ENCODE results near the gene RARA. TPM values are rescaled to one million over a fixed set of nuclear protein-coding genes. Genes with fewer than 3 reads are reported as not detected.

RARA gene
- total RNA-seq, 2 donors from 2014 or later = 43.7 to 61.9 TPM

DNA sequence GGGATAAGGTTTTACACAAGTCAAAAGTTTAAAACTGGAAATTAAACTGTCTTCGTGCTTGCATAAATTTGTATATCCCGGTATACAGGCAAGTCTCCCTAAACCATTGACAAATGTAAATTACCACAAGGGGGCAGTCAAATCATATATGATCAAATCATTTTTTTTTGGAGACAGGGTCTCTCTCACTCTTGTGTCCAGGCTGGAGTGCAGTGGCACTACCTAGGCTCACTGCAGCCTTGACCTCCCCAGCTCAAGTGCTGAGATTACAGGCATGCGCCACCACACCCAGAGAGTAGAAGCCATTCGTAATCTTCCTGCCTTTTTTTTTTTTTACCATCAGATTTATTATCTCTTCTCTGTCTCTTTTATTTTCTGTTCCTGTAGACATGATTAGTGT is 90.2 kb downstream of the RARA start:
- Mint-ChIP-seq H3K27me3 (no peaks in the 10 kb centered on the region), H3K4me1 (peaks cover 5% of the 10 kb centered on the region), H3K9me3 (no peaks in the 10 kb centered on the region), H3K27ac (no peak overlapping the region), H3K36me3 (ENCODE audit: low read depth) (peaks cover 100% of the 10 kb centered on the region), H3K4me3 (no peak overlapping the region)
- ATAC-seq (replicated peaks) = peak; percentile 52

DNA sequence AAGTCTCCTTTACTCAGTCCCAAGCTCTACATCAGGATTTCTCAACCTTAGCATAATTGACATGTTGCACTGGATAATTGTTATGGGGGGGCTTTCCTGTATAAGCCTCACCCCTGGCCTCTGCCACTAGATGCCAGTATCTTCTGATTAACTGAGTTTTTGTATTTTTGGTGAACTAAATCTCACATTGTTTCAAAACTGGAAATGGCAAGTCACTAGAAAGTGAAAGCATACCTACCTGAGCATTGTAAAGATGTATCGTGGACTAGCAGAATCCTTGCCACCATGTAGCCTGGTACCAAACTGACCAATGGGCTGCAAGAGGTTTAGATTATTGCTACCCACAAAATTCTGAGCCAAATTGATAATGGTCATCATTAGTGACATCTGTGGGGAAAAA is 93.7 kb downstream of the RARA start:
- no peaks in the 10 kb centered on the region for H3K9me3 Mint-ChIP-seq
- H3K27ac Mint-ChIP-seq = no peak overlapping the region
- H3K36me3 Mint-ChIP-seq (ENCODE audit: low read depth) = peaks cover 100% of the 10 kb centered on the region
- peak overlapping the region; percentile 17 for H3K4me3 Mint-ChIP-seq
- peaks cover 5% of the 10 kb centered on the region for H3K4me1 Mint-ChIP-seq
- H3K27me3 Mint-ChIP-seq = no peaks in the 10 kb centered on the region
- ATAC-seq (replicated peaks) = no peak

DNA sequence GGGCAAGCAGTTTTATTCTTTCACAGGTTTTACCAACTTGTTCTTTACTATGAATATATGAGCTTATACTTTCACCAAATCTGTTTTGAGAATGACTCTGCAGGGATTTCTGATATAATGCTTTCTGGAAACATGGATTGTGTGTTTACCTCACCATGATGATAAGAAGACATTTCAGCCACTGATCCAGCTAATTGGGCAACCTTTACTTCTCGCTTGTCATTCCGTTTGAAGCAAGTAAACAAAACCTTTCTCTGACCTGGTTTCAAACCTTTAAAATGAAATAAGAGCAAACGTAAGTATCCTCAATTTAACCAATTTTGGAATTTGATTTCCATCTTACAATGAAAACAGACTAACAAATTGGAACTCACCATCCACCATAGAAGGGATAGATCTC is 95.0 kb downstream of the RARA start:
- Mint-ChIP-seq H3K27ac (no peak overlapping the region), H3K4me3 (no peak overlapping the region), H3K27me3 (no peaks in the 10 kb centered on the region), H3K36me3 (ENCODE audit: low read depth) (peaks cover 96% of the 10 kb centered on the region), H3K9me3 (no peaks in the 10 kb centered on the region), H3K4me1 (peaks cover 5% of the 10 kb centered on the region)
- ATAC-seq (replicated peaks) = no peak

Other genes with a start within 250 kb of the RARA start
- 10 to 100 TPM; 10.3 to 14.4 TPM for gene THRA, start 246.2 kb upstream of the RARA start, total RNA-seq
- 10 to 100 TPM; 12.2 to 21.8 TPM for gene NR1D1, start 208.6 kb upstream of the RARA start, total RNA-seq
- 100 to 1,000 TPM in 1 of 2 donors, 10 to 100 TPM in 1; 80.5 to 114 TPM for gene MSL1, start 187.2 kb upstream of the RARA start, total RNA-seq
- gene CASC3, start 168.6 kb upstream of the RARA start, total RNA-seq = 100 to 1,000 TPM; 110 to 244 TPM
- 1 to 10 TPM; 9.4 to 9.9 TPM for gene RAPGEFL1, start 131.7 kb upstream of the RARA start, total RNA-seq
- gene WIPF2, start 89.9 kb upstream of the RARA start, total RNA-seq = 10 to 100 TPM; 25.1 to 38.0 TPM
- 100 to 1,000 TPM in 1 of 2 donors, 10 to 100 TPM in 1; 60.9 to 101 TPM for gene CDC6, start 21.3 kb upstream of the RARA start, total RNA-seq
- gene GJD3, start 55.6 kb downstream of the RARA start, total RNA-seq = not detected
- gene TOP2A, start 108.7 kb downstream of the RARA start, total RNA-seq = 100 to 1,000 TPM; 230 to 257 TPM
- gene IGFBP4, start 134.3 kb downstream of the RARA start, total RNA-seq = 10 to 100 TPM in 1 of 2 donors, 1 to 10 TPM in 1; 5.3 to 33.8 TPM
- gene TNS4, start 192.4 kb downstream of the RARA start, total RNA-seq = 10 to 100 TPM in 1 of 2 donors, 1 to 10 TPM in 1; 8.8 to 19.8 TPM